HG03280 (cell line): ENCODE results near the gene SLC6A3.

Experiments used
- ATAC-seq: cut with Tn5 transposase; IDR thresholded peaks from one replicate; pipeline ENCODE4 v1.9.1; 2021; ENCODE audit warnings: mild to moderate bottlenecking, moderate library complexity; ENCODE audit not compliant: unreplicated experiment

SLC6A3 gene

GRCh38 chr5:1409381-1410110 lies 35.7 kb downstream of the SLC6A3 start:
- no peak for ATAC-seq

- ATAC-seq: no peak
These were observed 38.3 kb downstream of the SLC6A3 start for GRCh38 chr5:1406681-1407640.

DNA sequence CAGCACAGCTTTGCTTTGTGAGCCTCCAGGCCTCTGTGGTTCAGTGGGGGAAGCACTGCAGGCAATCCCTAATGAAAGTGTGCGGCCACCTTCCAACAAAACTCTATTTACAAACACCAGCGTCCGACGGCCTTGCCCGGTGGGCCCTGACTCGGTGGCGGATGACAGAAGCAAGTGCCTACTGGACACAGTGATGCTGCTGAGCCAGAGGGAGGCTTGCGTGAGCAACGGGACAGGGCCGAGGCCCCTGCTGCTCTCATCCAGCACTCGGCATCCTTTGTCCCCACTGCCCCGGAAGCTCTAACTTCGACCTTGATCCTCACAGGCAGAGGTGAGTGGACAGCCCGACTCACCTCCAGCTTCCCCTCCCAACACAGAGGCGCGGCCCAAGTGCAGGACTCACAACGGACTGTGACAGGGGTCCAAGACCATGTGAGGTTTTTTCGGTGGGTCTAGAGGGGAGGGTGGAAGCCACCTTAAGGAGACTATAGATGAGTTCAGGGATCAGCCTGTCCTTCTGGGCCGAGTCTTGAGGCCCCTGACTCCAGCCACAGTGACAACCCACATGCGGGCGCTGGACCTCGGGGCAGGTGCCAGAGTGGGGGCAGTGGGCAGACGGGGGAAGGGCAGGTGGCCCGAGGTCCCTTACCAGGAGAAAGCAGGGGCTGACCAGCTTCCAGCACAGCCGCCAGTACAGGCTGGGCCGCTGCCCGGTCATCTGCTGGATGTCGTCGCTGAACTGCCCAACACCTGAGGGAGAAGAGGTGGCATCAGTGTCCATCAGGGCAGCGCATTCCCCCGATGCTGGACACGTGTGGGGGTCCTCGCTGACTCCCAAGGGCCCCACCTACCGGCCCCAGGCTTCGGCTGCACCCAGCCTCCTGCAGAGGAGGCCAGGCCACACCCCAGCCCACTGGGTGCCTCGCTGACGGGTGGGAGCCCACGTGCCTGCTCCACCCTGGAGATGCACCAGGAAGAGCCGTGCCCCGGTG lies 39.4 kb downstream of the SLC6A3 start:
- no peak for ATAC-seq

- ATAC-seq: no peak
These were observed 40.1 kb downstream of the SLC6A3 start for GRCh38 chr5:1405121-1405520.

GRCh38 chr5:1404062-1404461 lies 41.2 kb downstream of the SLC6A3 start:
- no peak for ATAC-seq

GRCh38 chr5:1402611-1403255 lies 42.5 kb downstream of the SLC6A3 start:
- ATAC-seq: no peak

- ATAC-seq: no peak
These were observed 43.6 kb downstream of the SLC6A3 start for GRCh38 chr5:1401536-1402138.

DNA sequence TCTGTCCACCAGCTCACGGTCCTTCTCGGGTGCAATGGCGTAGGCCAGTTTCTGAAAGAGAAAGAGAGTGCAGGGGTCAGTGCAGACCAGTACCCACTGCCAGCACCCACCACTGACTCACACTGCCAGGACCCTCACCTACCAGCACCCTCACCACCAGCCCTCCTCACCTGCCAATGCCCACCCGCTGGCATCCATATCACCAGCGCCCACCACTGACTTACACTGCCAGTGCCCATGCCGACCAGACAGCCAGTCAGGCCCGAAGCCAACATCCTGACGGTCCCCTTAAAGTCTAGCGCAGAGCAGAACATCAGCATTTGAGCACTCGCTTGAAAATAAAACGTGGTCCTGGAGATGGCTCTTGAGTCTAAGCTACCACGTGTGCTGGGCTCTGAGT lies 44.3 kb downstream of the SLC6A3 start:
- ATAC-seq: no peak

GRCh38 chr5:1400211-1400855 lies 44.9 kb downstream of the SLC6A3 start:
- ATAC-seq: no peak

- ATAC-seq: no peak
These were observed 45.5 kb downstream of the SLC6A3 start for GRCh38 chr5:1399737-1400136.

- ATAC-seq: no peak
These were observed 48.9 kb downstream of the SLC6A3 start for GRCh38 chr5:1396293-1396816.

GRCh38 chr5:1394881-1395860 lies 50.1 kb downstream of the SLC6A3 start:
- ATAC-seq: no peak

GRCh38 chr5:1393571-1394501 lies 51.4 kb downstream of the SLC6A3 start:
- ATAC-seq: no peak

GRCh38 chr5:1392801-1393565 lies 52.3 kb downstream of the SLC6A3 start:
- no peak for ATAC-seq

GRCh38 chr5:1392261-1392660 lies 53.0 kb downstream of the SLC6A3 start:
- ATAC-seq: no peak

DNA sequence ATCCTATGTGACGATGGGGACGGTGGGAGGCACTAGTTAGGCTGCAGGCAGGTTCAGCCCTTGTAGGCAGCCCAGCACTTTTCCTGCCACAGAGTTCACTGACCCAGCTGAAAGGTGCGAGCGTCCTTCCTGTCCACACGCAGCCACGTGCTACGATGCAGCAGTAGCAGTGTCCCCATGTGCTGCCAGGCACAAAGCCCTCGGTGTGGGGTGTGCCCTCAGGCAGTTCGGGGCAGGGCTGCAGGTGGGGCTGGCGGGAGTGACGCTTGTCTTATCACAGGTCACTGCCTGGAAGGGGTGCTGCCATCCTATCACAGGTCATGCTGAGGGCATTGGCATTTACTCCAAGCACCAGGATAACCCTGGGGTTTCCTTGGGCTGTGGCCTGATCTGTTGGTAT lies 53.5 kb downstream of the SLC6A3 start:
- no peak for ATAC-seq
